HCT116 (cell line): ENCODE data around the gene FLYWCH1. TPM values are rescaled to one million over a fixed set of nuclear protein-coding genes. Genes with fewer than 3 reads are reported as not detected.

Experiments
- ATAC-seq: fragments of 200-7000 bp; cut with Tn5 transposase; 2 replicates; pipeline ENCODE4 v1.9.1; 2020; ENCODE audit warnings: mild to moderate bottlenecking, moderate library complexity
- BruUV-seq: library from RNA; stranded (reverse); fragments of 400-500 nt; replicated peaks from 2 replicates; lab custom pipeline; 2021; lab: Mats Ljungman, UMichigan
- CTCF ChIA-PET: fragments of 300-600 bp; sonication (Branson Sonifier 250); formaldehyde crosslinking; loops from one replicate; lab custom pipeline; 2021; ENCODE audit warnings: antibody characterized with exemption; lab: Charles Lee
- POLR2A ChIA-PET: fragments of 300-600, 350-600 bp; sonication (Branson Sonifier 250); formaldehyde crosslinking; loops from one replicate; lab custom pipeline; 2021; ENCODE audit warnings: antibody characterized with exemption; lab: Charles Lee
- RAD21 ChIA-PET, 2 experiments: fragments of 300-600 bp; sonication (Branson Sonifier 250); formaldehyde crosslinking; loops; one replicate each; lab custom pipeline; 2023; ENCODE audit warnings: low total read pairs in 2 of 2; ENCODE audit not compliant: uncharacterized antibody in 2 of 2, unreplicated experiment in 2 of 2, low non-redundant PET in 1 of 2; lab: Charles Lee
- DNase-seq: peaks from one replicate; pipeline ENCODE4 v3.0.0-alpha.2; 2010; ENCODE audit warnings: low read depth, low spot score
- H2AFZ ChIP-seq: fragments of 200-600 bp; shearing (Covaris generic), sonication (generic); 2 replicates; pipeline ENCODE4 v1.6.1; 2017; ENCODE audit warnings: low read depth, mixed run types, mixed read lengths, antibody characterized with exemption, low read length; ENCODE audit not compliant: poor library complexity, severe bottlenecking
- H3K27ac ChIP-seq: 2 replicates; pipeline ENCODE4 v1.5.1; 2012; ENCODE audit warnings: low read depth, low read length
- H3K27me3 ChIP-seq: fragments of 200-600 bp; sonication (generic); 2 replicates; pipeline ENCODE4 v1.6.1; 2016; ENCODE audit warnings: mixed run types, low read length, mixed read lengths; ENCODE audit not compliant: insufficient read depth
- H3K36me3 ChIP-seq, 2 experiments: fragments of 200-500 bp in 1 of 2; fragments of 200-600 bp in 1 of 2; sonication (Bioruptor generic) in 1 of 2; sonication (generic) in 1 of 2; 2 replicates each; pipeline versions ENCODE4 v1.5.1 to v1.6.1; 2014 to 2016; ENCODE audit warnings: low read length in 2 of 2, inconsistent platforms in 1 of 2, mixed read lengths in 1 of 2, mixed run types in 1 of 2; ENCODE audit not compliant: insufficient read depth in 2 of 2, control insufficient read depth in 1 of 2
- H3K4me1 ChIP-seq, 2 experiments: fragments of 200-600 bp in 1 of 2; sonication (generic) in 1 of 2; 2 replicates each; pipeline versions ENCODE4 v1.5.1 to v1.6.1; 2012 to 2017; ENCODE audit warnings: low read length in 2 of 2, inconsistent platforms in 1 of 2, mild to moderate bottlenecking in 1 of 2, mixed read lengths in 1 of 2, mixed run types in 1 of 2, moderate library complexity in 1 of 2; ENCODE audit not compliant: insufficient read depth in 2 of 2, control insufficient read depth in 1 of 2
- H3K4me2 ChIP-seq: fragments of 200-600 bp; sonication (generic); 2 replicates; pipeline ENCODE4 v1.6.1; 2017; ENCODE audit warnings: mixed run types, low read length, mixed read lengths
- H3K4me3 ChIP-seq, 2 experiments: fragments of 200-600 bp in 1 of 2; sonication (generic) in 1 of 2; replicated peaks in 1 of 2; 2 replicates each; pipeline ENCODE4 v1.5.1; 2011 to 2016; ENCODE audit warnings: low read length in 2 of 2, control low read depth in 1 of 2, low read depth in 1 of 2, mild to moderate bottlenecking in 1 of 2, mixed read lengths in 1 of 2, mixed run types in 1 of 2
- H3K79me2 ChIP-seq: fragments of 200-600 bp; sonication (generic); 2 replicates; pipeline ENCODE4 v1.6.1; 2017; ENCODE audit warnings: mild to moderate bottlenecking, mixed run types, low read length, moderate library complexity, mixed read lengths; ENCODE audit not compliant: insufficient read depth
- H3K9ac ChIP-seq: fragments of 200-600 bp; sonication (generic); 2 replicates; pipeline ENCODE4 v1.6.1; 2016; ENCODE audit warnings: low read length, mixed read lengths
- H3K9me2 ChIP-seq: fragments of 200-600 bp; sonication (generic), shearing (Covaris generic); 2 replicates; pipeline ENCODE4 v1.6.1; 2017; ENCODE audit warnings: mixed run types, mild to moderate bottlenecking, moderate library complexity; ENCODE audit not compliant: insufficient read depth
- H3K9me3 ChIP-seq, 2 experiments: fragments of 200-500 bp in 1 of 2; fragments of 200-600 bp in 1 of 2; sonication (Bioruptor generic) in 1 of 2; sonication (generic) in 1 of 2; 2 replicates each; pipeline ENCODE4 v1.6.1; 2014 to 2017; ENCODE audit warnings: low read length in 2 of 2, mixed read lengths in 2 of 2, inconsistent platforms in 1 of 2, low read depth in 1 of 2, mild to moderate bottlenecking in 1 of 2, mixed run types in 1 of 2, moderate library complexity in 1 of 2; ENCODE audit not compliant: control insufficient read depth in 1 of 2, insufficient read depth in 1 of 2
- H4K20me1 ChIP-seq: fragments of 200-600 bp; sonication (generic), shearing (Covaris generic); 2 replicates; pipeline ENCODE4 v1.6.1; 2017; ENCODE audit warnings: mixed run types, mild to moderate bottlenecking, moderate library complexity; ENCODE audit not compliant: insufficient read depth
- ATF3 ChIP-seq: IDR thresholded peaks from 2 replicates; pipeline ENCODE4 v1.6.1; 2012
- EZH2phosphoT487 ChIP-seq: fragments of 200-600 bp; IDR thresholded peaks from 2 replicates; pipeline ENCODE4 v1.6.1; 2018; ENCODE audit warnings: antibody characterized with exemption, borderline replicate concordance
- REST ChIP-seq: IDR thresholded peaks from 2 replicates; pipeline ENCODE4 v1.6.1; 2012; ENCODE audit warnings: low read depth
- intact Hi-C: fragments of 100-400 bp; cut with micrococcal nuclease; formaldehyde crosslinking; loops from 2 replicates; pipeline ENCODE4 v1.10.0; 2022
- total RNA-seq: library from RNA; stranded (reverse); gene quantifications from one replicate; pipeline ENCODE4 v1.2.1, GENCODE V29; 2021; ENCODE audit not compliant: unreplicated experiment

Gene FLYWCH1
- total RNA-seq, 1 experiment from 2014 or later, result 66.6 TPM

DNA sequence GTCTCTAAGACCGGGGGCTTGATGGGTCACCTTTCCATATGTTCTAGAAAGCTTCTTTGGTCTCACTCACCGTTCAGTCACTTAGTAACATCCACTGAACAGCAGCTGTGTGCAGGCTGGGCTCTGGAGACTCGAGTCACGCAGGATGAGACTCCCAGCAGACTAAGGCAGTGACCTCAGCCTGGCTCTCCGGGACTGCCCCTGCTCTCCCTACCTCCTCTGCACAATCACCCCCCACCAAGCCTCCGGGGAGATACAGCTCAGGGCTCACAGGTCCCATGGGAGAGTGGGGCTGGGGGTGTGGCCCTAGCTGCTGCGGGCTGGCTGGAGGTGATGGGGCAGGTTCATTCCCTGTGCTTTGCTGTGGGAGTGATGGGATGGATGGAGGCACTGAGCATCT lies 14.6 kb upstream of the FLYWCH1 start:
- H4K20me1 ChIP-seq, result no peaks in the 10 kb centered on the region
- BruUV-seq, result no TSS peak
- no peak overlapping the region for H3K27ac ChIP-seq
- H3K4me1 ChIP-seq, result peaks cover 2 to 13% of the 10 kb centered on the region in 2 experiments; a peak in 3 of 4 replicates
- H3K9me2 ChIP-seq, result no peaks in the 10 kb centered on the region
- ChIA-PET RAD21 (no interaction called here), POLR2A (interaction anchor here (0.9 kb wide), 1 partner anchor 10 kb away, joined by 3 read pairs; no protein-coding TSS in a partner anchor), CTCF (no interaction called here)
- TF ChIP-seq EZH2phosphoT487 (no peak), REST (no peak), ATF3 (no peak)
- H3K27me3 ChIP-seq, result no peaks in the 10 kb centered on the region
- no peak for DNase-seq
- no peak overlapping the region for H3K4me2 ChIP-seq
- no peaks in the 10 kb centered on the region for H3K9me3 ChIP-seq
- intact Hi-C loops, result no loop called here
- H3K79me2 ChIP-seq, result 0 out of 2 replicates have a peak, but pooled peaks cover 3% of the 10 kb centered on the region
- peaks cover 0 to 4% of the 10 kb centered on the region in 2 experiments; a peak in 2 of 4 replicates for H3K36me3 ChIP-seq
- H3K9ac ChIP-seq, result no peak overlapping the region
- no peak overlapping the region for H2AFZ ChIP-seq
- no peak overlapping the region for H3K4me3 ChIP-seq
- ATAC-seq, result no peak
